Lung (tissue), 12 donors: ENCODE measurements around the gene PHF13. TPM values are rescaled to one million over a fixed set of nuclear protein-coding genes. Genes with fewer than 3 reads are reported as not detected.

Source experiments
- ATAC-seq: fragments of 200-7000 bp; cut with Tn5 transposase; one replicate; pipeline ENCODE4 v1.9.1; 2020; ENCODE audit warnings: moderate number of reproducible peaks; ENCODE audit not compliant: insufficient read depth, low FRiP score
- DNase-seq, 3 donors: peaks; one replicate each; pipeline ENCODE4 v3.0.0-alpha.2; 2013 to 2017
- H3K27ac ChIP-seq, 2 donors: one replicate each; pipeline ENCODE4 v1.5.1; 2013; ENCODE audit warnings: mild to moderate bottlenecking in 2 of 2, moderate library complexity in 2 of 2, control low read depth in 1 of 2, inconsistent platforms in 1 of 2, low read depth in 1 of 2, low read length in 1 of 2
- H3K27me3 ChIP-seq, 3 donors: one replicate each; pipeline ENCODE4 v1.5.1; 2013; ENCODE audit warnings: low read length in 2 of 3; ENCODE audit not compliant: control insufficient read depth in 3 of 3, insufficient read depth in 3 of 3
- H3K36me3 ChIP-seq, 4 donors: one replicate each; pipeline ENCODE4 v1.5.1; 2013; ENCODE audit warnings: low read length in 4 of 4, mild to moderate bottlenecking in 1 of 4, moderate library complexity in 1 of 4; ENCODE audit not compliant: control insufficient read depth in 4 of 4, insufficient read depth in 4 of 4
- H3K4me1 ChIP-seq, 5 donors: one replicate each; pipeline ENCODE4 v1.5.1; 2013; ENCODE audit warnings: low read length in 5 of 5, mild to moderate bottlenecking in 2 of 5, moderate library complexity in 1 of 5; ENCODE audit not compliant: control insufficient read depth in 5 of 5, insufficient read depth in 5 of 5
- H3K4me3 ChIP-seq: one replicate; pipeline ENCODE4 v1.5.1; 2013; ENCODE audit warnings: mild to moderate bottlenecking, control low read depth, moderate library complexity
- H3K9ac ChIP-seq, 2 donors: one replicate each; pipeline ENCODE4 v1.5.1; 2013; ENCODE audit warnings: low read length in 2 of 2, control low read depth in 1 of 2; ENCODE audit not compliant: insufficient read depth in 1 of 2
- H3K9me3 ChIP-seq, 4 donors: one replicate each; pipeline ENCODE4 v1.5.1; 2013; ENCODE audit warnings: low read length in 3 of 4, mild to moderate bottlenecking in 1 of 4, moderate library complexity in 1 of 4; ENCODE audit not compliant: control insufficient read depth in 4 of 4, insufficient read depth in 3 of 4
- WGBS, 2 donors: extraction: QIAGEN DNeasy Blood & Tissue Kit; methylation state at CpG; one replicate each; pipeline ENCODE4 v1.1.7; 2013; 5-methylcytosine and 5-hydroxymethylcytosine counted together
- polyA plus RNA-seq, 2 donors: library from polyadenylated mRNA; stranded (reverse); fragments of 200-250 nt; gene quantifications; one replicate each; pipeline ENCODE4 v1.2.1, GENCODE V29; 2013
- total RNA-seq, 2 donors: library from RNA; depleted of rRNA in 1 of 2; stranded (reverse); fragments of >200 nt in 1 of 2; gene quantifications; one replicate each; pipeline ENCODE4 v1.2.1, GENCODE V29; 2014 to 2021
- TF ChIP-seq, protein P1 (sequence below): IDR thresholded peaks from 2 replicates; pipeline ENCODE4 v1.5.1; 2012; ENCODE audit warnings: mild to moderate bottlenecking; ENCODE audit errors: control extremely low read depth, extremely low read depth
- donor health status: control.
- donor health status: control.
- donor health status: Bipolar disorder and iron deficiency.
- donor health status: healthy.
- donor health status: DM: yes; HTN: yes; CAD: no.

PHF13 gene
- total and polyA plus RNA-seq, 4 donors: 5.4 to 20.6 (median 7.2) TPM

- peaks cover 0 to 15% (median 0%) of the 10 kb centered on the region in 5 donors for H3K4me1 ChIP-seq
- WGBS, 2 donors: 1 to 2% methylated on average over 75 to 117 of the region's 117 CpGs
Observed at GRCh38 chr1:6614019-6614928, 743 bp downstream of the PHF13 start.

DNA sequence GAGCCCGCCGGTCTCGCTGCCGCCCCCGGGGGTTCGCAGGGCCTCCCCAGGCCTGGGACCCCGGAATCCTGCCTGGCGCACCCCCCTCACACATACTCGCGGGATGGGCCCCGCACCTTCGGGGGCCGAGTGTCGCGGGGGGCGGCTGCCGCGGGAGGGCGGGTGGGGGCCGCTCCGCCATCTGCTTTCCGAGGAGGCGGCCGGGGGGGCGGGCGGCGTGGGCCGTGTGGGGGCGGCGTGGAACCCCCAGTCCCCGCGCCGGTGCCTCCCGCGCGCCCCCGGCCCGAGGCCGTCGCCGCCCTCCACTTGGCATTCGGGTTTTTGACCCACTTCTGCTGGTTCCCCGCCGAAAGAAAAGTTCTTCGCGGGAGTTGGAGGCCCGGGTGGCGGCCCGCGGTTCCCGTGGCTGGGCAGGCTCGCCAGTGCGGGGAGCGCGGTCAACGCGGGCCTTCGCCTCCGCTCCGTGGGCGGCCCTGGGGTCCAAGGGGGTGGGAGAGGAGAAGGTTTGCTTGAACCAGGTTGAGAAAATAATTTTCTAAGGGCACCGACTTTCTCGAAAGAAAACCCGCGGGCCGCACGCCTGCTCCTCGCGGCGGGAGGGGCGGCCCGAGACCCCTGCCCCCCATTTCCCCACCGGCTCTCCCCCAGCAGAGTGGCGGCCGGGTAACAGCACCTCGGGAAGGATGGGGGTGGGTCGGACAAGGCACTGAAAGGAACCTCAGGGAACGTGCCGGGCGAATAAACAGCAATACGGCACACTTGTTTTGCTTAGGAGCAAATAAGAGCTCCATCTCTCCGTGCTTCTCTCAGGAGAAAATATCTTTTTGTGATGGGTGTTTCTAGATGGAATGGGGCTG, 1.6 kb downstream of the PHF13 start:
- ATAC-seq: no peak
- 2% methylated on average over 53 to 82 of the region's 82 CpGs for WGBS, 2 donors
- DNase-seq: peak in 2 of 3 donors; percentile 46 to 50
- Histone ChIP-seq H3K9ac (no peak overlapping the region), H3K27ac (peak overlapping the region in 1 of 2 donors; percentile 52), H3K9me3 (peaks cover 0 to 3% (median 0%) of the 10 kb centered on the region in 4 donors), H3K27me3 (no peaks in the 10 kb centered on the region), H3K4me1 (peaks cover 0 to 15% (median 0%) of the 10 kb centered on the region in 5 donors), H3K4me3 (peak overlapping the region; percentile 45), H3K36me3 (peaks cover under 1 to 13% (median 9%) of the 10 kb centered on the region in 4 donors)
- TF ChIP-seq, protein P1, sequence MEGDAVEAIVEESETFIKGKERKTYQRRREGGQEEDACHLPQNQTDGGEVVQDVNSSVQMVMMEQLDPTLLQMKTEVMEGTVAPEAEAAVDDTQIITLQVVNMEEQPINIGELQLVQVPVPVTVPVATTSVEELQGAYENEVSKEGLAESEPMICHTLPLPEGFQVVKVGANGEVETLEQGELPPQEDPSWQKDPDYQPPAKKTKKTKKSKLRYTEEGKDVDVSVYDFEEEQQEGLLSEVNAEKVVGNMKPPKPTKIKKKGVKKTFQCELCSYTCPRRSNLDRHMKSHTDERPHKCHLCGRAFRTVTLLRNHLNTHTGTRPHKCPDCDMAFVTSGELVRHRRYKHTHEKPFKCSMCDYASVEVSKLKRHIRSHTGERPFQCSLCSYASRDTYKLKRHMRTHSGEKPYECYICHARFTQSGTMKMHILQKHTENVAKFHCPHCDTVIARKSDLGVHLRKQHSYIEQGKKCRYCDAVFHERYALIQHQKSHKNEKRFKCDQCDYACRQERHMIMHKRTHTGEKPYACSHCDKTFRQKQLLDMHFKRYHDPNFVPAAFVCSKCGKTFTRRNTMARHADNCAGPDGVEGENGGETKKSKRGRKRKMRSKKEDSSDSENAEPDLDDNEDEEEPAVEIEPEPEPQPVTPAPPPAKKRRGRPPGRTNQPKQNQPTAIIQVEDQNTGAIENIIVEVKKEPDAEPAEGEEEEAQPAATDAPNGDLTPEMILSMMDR: no peak

More at GRCh38 chr1:6614019-6614928, 743 bp downstream of the PHF13 start:
- Histone ChIP-seq H3K4me3 (peak overlapping the region; percentile 96), H3K27me3 (no peaks in the 10 kb centered on the region), H3K36me3 (peaks cover 0 to 7% (median 1%) of the 10 kb centered on the region in 4 donors), H3K9ac (no peak overlapping the region), H3K27ac (peak overlapping the region; percentile 86 to 99), H3K9me3 (no peaks in the 10 kb centered on the region)
- DNase-seq (peak; percentile 59 to 72 (median 62)), ATAC-seq (no peak)
- TF ChIP-seq, protein P1: no peak

DNA sequence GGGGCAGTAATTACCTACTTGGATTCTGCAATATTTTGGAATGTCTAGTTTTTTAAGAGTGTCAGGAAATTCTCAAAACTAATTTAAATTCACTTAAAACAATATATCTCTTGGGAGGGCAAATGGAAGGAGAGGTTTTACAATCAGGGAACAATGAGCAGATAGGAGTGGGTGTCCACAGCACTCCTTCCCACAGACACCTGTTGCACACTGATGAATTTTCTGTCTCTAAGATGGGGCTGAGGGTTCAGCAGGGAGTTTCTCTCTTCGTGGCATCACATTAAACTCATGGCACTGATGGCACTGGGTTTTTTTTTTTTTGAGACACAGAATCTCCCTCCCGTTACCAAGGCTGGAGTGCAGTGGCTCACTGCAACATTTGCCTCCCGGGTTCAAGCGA, 5.5 kb downstream of the PHF13 start:
- H3K36me3 ChIP-seq: peaks cover 7 to 34% (median 30%) of the 10 kb centered on the region in 4 donors
- TF ChIP-seq, protein P1: no peak
- H3K4me3 ChIP-seq: no peak overlapping the region
- no peak overlapping the region for H3K9ac ChIP-seq
- H3K4me1 ChIP-seq: peaks cover 0 to 2% (median 0%) of the 10 kb centered on the region in 5 donors
- H3K27ac ChIP-seq: no peak overlapping the region
- DNase-seq (no peak), ATAC-seq (no peak)
- no peaks in the 10 kb centered on the region for H3K27me3 ChIP-seq
- H3K9me3 ChIP-seq: peaks cover 0 to 3% (median 0%) of the 10 kb centered on the region in 4 donors
- 97% methylated on average over 4 of the region's 4 CpGs for WGBS, 2 donors
